Calu3 (cell line): ENCODE measurements around the gene ESYT3. TPM values are rescaled to one million over a fixed set of nuclear protein-coding genes. Genes with fewer than 3 reads are reported as not detected.

Source experiments
- BruUV-seq: library from RNA; stranded (reverse); fragments of 400-500 nt; replicated peaks from 2 replicates; lab custom pipeline; 2021; lab: Mats Ljungman, UMichigan
- CTCF ChIA-PET: fragments of 300-600 bp; sonication (Branson Sonifier 250); formaldehyde crosslinking; loops from one replicate; lab custom pipeline; 2022; ENCODE audit warnings: antibody characterized with exemption; lab: Charles Lee
- DNase-seq: peaks from one replicate; pipeline ENCODE4 v3.0.0; 2022
- H3K27ac Mint-ChIP-seq: one replicate; pipeline ENCODE4 v1.8.0; 2022; ENCODE audit warnings: mixed read lengths; ENCODE audit not compliant: unreplicated experiment
- H3K27me3 Mint-ChIP-seq: one replicate; pipeline ENCODE4 v1.8.0; 2022; ENCODE audit warnings: mixed read lengths; ENCODE audit not compliant: unreplicated experiment
- H3K36me3 Mint-ChIP-seq: one replicate; pipeline ENCODE4 v1.8.0; 2022; ENCODE audit warnings: mild to moderate bottlenecking, moderate library complexity, mixed read lengths; ENCODE audit not compliant: insufficient read depth, unreplicated experiment
- H3K4me1 Mint-ChIP-seq: one replicate; pipeline ENCODE4 v1.8.0; 2022; ENCODE audit warnings: mild to moderate bottlenecking, low read depth, mixed read lengths; ENCODE audit not compliant: unreplicated experiment
- H3K4me3 Mint-ChIP-seq: one replicate; pipeline ENCODE4 v1.8.0; 2022; ENCODE audit warnings: mild to moderate bottlenecking, low read depth, moderate library complexity, mixed read lengths; ENCODE audit not compliant: unreplicated experiment
- H3K9me3 Mint-ChIP-seq: one replicate; pipeline ENCODE4 v1.8.0; 2022; ENCODE audit warnings: low read depth, mixed read lengths; ENCODE audit not compliant: unreplicated experiment
- CTCF ChIP-seq: fragments of 200-600 bp; IDR thresholded peaks from one replicate; pipeline ENCODE4 v1.8.0; 2022; ENCODE audit warnings: antibody characterized with exemption; ENCODE audit not compliant: unreplicated experiment
- intact Hi-C: fragments of 100-400 bp; cut with micrococcal nuclease; formaldehyde crosslinking; loops from one replicate; pipeline ENCODE4 v1.10.0; 2022; ENCODE audit not compliant: unreplicated experiment
- total RNA-seq: library from RNA; stranded (reverse); gene quantifications from 2 replicates; pipeline ENCODE4 v1.2.3, GENCODE V29; 2022

The ESYT3 gene
- total RNA-seq, 1 experiment from 2014 or later, result 3.5 TPM

GRCh38 chr3:138496436-138496835 is 62.0 kb downstream of the ESYT3 start:
- no peak for TF ChIP-seq CTCF
- intact Hi-C loops, result no loop called here
- no TSS peak for BruUV-seq
- no peak overlapping the region for H3K27ac Mint-ChIP-seq
- no peak overlapping the region for H3K4me3 Mint-ChIP-seq
- no peak for DNase-seq
- H3K27me3 Mint-ChIP-seq, result no peaks in the 10 kb centered on the region
- peaks cover 14% of the 10 kb centered on the region for H3K4me1 Mint-ChIP-seq
- H3K9me3 Mint-ChIP-seq, result no peaks in the 10 kb centered on the region
- H3K36me3 Mint-ChIP-seq, result peaks cover 15% of the 10 kb centered on the region
- CTCF ChIA-PET, result no interaction called here

- no peaks in the 10 kb centered on the region for H3K27me3 Mint-ChIP-seq
- H3K27ac Mint-ChIP-seq, result no peak overlapping the region
- H3K4me3 Mint-ChIP-seq, result no peak overlapping the region
- no TSS peak for BruUV-seq
- CTCF ChIA-PET, result no interaction called here
- intact Hi-C loops, result no loop called here
- no peak for DNase-seq
- H3K36me3 Mint-ChIP-seq, result peaks cover 15% of the 10 kb centered on the region
- no peak for TF ChIP-seq CTCF
- H3K9me3 Mint-ChIP-seq, result no peaks in the 10 kb centered on the region
- peaks cover 14% of the 10 kb centered on the region for H3K4me1 Mint-ChIP-seq
These were observed 62.6 kb downstream of the ESYT3 start for GRCh38 chr3:138497021-138497420.

- CTCF ChIA-PET, result interaction anchor here (0.6 to 1.2 kb wide), 3 partner anchors 418 to 878 kb away, joined by 3 to 4 read pairs (median 4); no protein-coding TSS in a partner anchor
- intact Hi-C loops, result no loop called here
- no peaks in the 10 kb centered on the region for H3K9me3 Mint-ChIP-seq
- H3K4me3 Mint-ChIP-seq, result no peak overlapping the region
- peaks cover 15% of the 10 kb centered on the region for H3K36me3 Mint-ChIP-seq
- TF ChIP-seq CTCF, result no peak
- H3K27me3 Mint-ChIP-seq, result no peaks in the 10 kb centered on the region
- H3K27ac Mint-ChIP-seq, result no peak overlapping the region
- H3K4me1 Mint-ChIP-seq, result peaks cover 14% of the 10 kb centered on the region
- no peak for DNase-seq
- no TSS peak for BruUV-seq
These were observed 63.4 kb downstream of the ESYT3 start for GRCh38 chr3:138497851-138498250.

GRCh38 chr3:138498991-138499390 is 64.6 kb downstream of the ESYT3 start:
- H3K9me3 Mint-ChIP-seq, result no peaks in the 10 kb centered on the region
- peaks cover 15% of the 10 kb centered on the region for H3K36me3 Mint-ChIP-seq
- CTCF ChIA-PET, result interaction anchor here (1.2 kb wide), 1 partner anchor 417 kb away, joined by 4 read pairs; no protein-coding TSS in a partner anchor
- DNase-seq, result no peak
- intact Hi-C loops, result no loop called here
- no TSS peak for BruUV-seq
- no peak overlapping the region for H3K27ac Mint-ChIP-seq
- H3K4me1 Mint-ChIP-seq, result peaks cover 14% of the 10 kb centered on the region
- no peak overlapping the region for H3K4me3 Mint-ChIP-seq
- TF ChIP-seq CTCF, result no peak
- H3K27me3 Mint-ChIP-seq, result no peaks in the 10 kb centered on the region
